H1 (cell line): ENCODE measurements around the gene TTI1. TPM values are rescaled to one million over a fixed set of nuclear protein-coding genes. Genes with fewer than 3 reads are reported as not detected.

Experiments used
- CTCF ChIA-PET: fragments of 300-600 bp; sonication (Branson Sonifier 250); formaldehyde crosslinking; loops from one replicate; lab custom pipeline; 2021; ENCODE audit not compliant: partially characterized antibody; lab: Charles Lee
- POLR2A ChIA-PET: fragments of 300-600 bp; sonication (Branson Sonifier 250); formaldehyde crosslinking; loops from one replicate; lab custom pipeline; 2021; ENCODE audit warnings: inconsistent platforms; ENCODE audit not compliant: partially characterized antibody; lab: Charles Lee
- DNase-seq, 2 experiments: peaks; one replicate each; pipeline versions ENCODE4 v3.0.0 to v3.0.0-alpha.2; 2010 to 2022; ENCODE audit warnings: low spot score in 2 of 2, low read depth in 1 of 2, mixed read lengths in 1 of 2
- FAIRE-seq: peaks from 2 replicates; lab custom pipeline; 2011; peaks lifted over from hg19 to GRCh38; lab: Jason Lieb, UNC
- H2AFZ ChIP-seq: 2 replicates; pipeline ENCODE4 v1.8.1; 2012; ENCODE audit warnings: low read length, inconsistent platforms
- H2AK5ac ChIP-seq: 2 replicates; pipeline ENCODE4 v1.6.1; 2013; ENCODE audit warnings: low read depth, low read length
- H2BK120ac ChIP-seq: replicated peaks from 2 replicates; pipeline ENCODE3; 2013; ENCODE audit warnings: low read depth, low read length, inconsistent platforms
- H2BK12ac ChIP-seq: 2 replicates; pipeline ENCODE4 v1.6.1; 2013; ENCODE audit warnings: low read depth, low read length
- H2BK15ac ChIP-seq: 2 replicates; pipeline ENCODE4 v1.6.1; 2013; ENCODE audit warnings: low read length
- H2BK20ac ChIP-seq: 2 replicates; pipeline ENCODE4 v1.6.1; 2013; ENCODE audit warnings: low read length
- H2BK5ac ChIP-seq: 2 replicates; pipeline ENCODE4 v1.6.1; 2013; ENCODE audit warnings: low read depth, low read length
- H3K14ac ChIP-seq: 2 replicates; pipeline ENCODE4 v1.6.1; 2013; ENCODE audit warnings: inconsistent platforms; ENCODE audit not compliant: insufficient read length
- H3K18ac ChIP-seq: 2 replicates; pipeline ENCODE4 v1.6.1; 2013; ENCODE audit warnings: low read length; ENCODE audit errors: extremely low read depth
- H3K23ac ChIP-seq: 2 replicates; pipeline ENCODE4 v1.6.1; 2013; ENCODE audit warnings: inconsistent platforms; ENCODE audit not compliant: insufficient read length
- H3K23me2 ChIP-seq: 2 replicates; pipeline ENCODE4 v1.6.1; 2013; ENCODE audit warnings: low read depth, low read length
- H3K27ac ChIP-seq: 2 replicates; pipeline ENCODE4 v1.6.1; 2011; ENCODE audit warnings: low read depth, low read length, inconsistent platforms
- H3K27me3 ChIP-seq, 4 experiments: replicated peaks in 1 of 4; 1 replicate in 1 of 4; 2 replicates in 3 of 4; pipeline versions ENCODE4 v1.6.1 to v1.8.1; 2011 to 2013; ENCODE audit warnings: low read length in 3 of 4, mild to moderate bottlenecking in 3 of 4, inconsistent platforms in 2 of 4, mixed read lengths in 2 of 4, moderate library complexity in 1 of 4; ENCODE audit not compliant: control insufficient read depth in 3 of 4, insufficient read depth in 3 of 4; ENCODE audit errors: extremely low read depth in 1 of 4
- H3K36me3 ChIP-seq, 4 experiments: 2 replicates each; pipeline versions ENCODE4 v1.6.1 to v1.8.1; 2011 to 2013; ENCODE audit warnings: mild to moderate bottlenecking in 4 of 4, low read length in 3 of 4, moderate library complexity in 2 of 4, control low read depth in 1 of 4, inconsistent platforms in 1 of 4; ENCODE audit not compliant: insufficient read depth in 4 of 4, control insufficient read depth in 2 of 4
- H3K4ac ChIP-seq: replicated peaks from 2 replicates; pipeline ENCODE3; 2013; ENCODE audit warnings: low read length, low read depth, mixed read lengths, inconsistent platforms; ENCODE audit not compliant: insufficient read length
- H3K4me1 ChIP-seq, 4 experiments: replicated peaks in 1 of 4; 1 replicate in 1 of 4; 2 replicates in 3 of 4; pipeline versions ENCODE4 v1.6.1 to v1.8.1; 2011 to 2013; ENCODE audit warnings: low read length in 3 of 4, inconsistent platforms in 2 of 4, mixed read lengths in 1 of 4; ENCODE audit not compliant: insufficient read depth in 4 of 4, control insufficient read depth in 3 of 4
- H3K4me2 ChIP-seq, 2 experiments: 2 replicates each; pipeline versions ENCODE4 v1.6.1 to v1.8.1; 2011 to 2013; ENCODE audit warnings: low read depth in 2 of 2, low read length in 2 of 2, control low read depth in 1 of 2, inconsistent platforms in 1 of 2, mild to moderate bottlenecking in 1 of 2; ENCODE audit not compliant: insufficient read depth in 1 of 2
- H3K4me3 ChIP-seq, 4 experiments: fragments of 200-600, 300-600 bp in 1 of 4; sonication (generic), shearing (Covaris generic), sonication (Bioruptor Twin) in 1 of 4; 2 replicates each; pipeline versions ENCODE4 v1.5.1 to v1.8.1; 2011 to 2016; ENCODE audit warnings: low read length in 4 of 4, low read depth in 3 of 4, control low read depth in 2 of 4, inconsistent platforms in 2 of 4, mild to moderate bottlenecking in 2 of 4, mixed read lengths in 1 of 4, moderate library complexity in 1 of 4; ENCODE audit not compliant: insufficient read depth in 2 of 4; ENCODE audit errors: extremely low read depth in 1 of 4
- H3K56ac ChIP-seq: replicated peaks from 2 replicates; pipeline ENCODE3; 2013; ENCODE audit warnings: low read depth, mild to moderate bottlenecking, mixed read lengths, low read length, inconsistent platforms; ENCODE audit not compliant: insufficient read length
- H3K79me1 ChIP-seq: 2 replicates; pipeline ENCODE4 v1.6.1; 2013; ENCODE audit warnings: low read depth, low read length, control low read depth
- H3K79me2 ChIP-seq, 2 experiments: 2 replicates each; pipeline versions ENCODE4 v1.6.1 to v1.8.1; 2012 to 2013; ENCODE audit warnings: low read length in 2 of 2, mild to moderate bottlenecking in 2 of 2, inconsistent platforms in 1 of 2; ENCODE audit not compliant: insufficient read depth in 2 of 2, control insufficient read depth in 1 of 2
- H3K9ac ChIP-seq, 4 experiments: replicated peaks in 1 of 4; 1 replicate in 1 of 4; 2 replicates in 3 of 4; pipeline versions ENCODE4 v1.6.1 to v1.8.1; 2011 to 2013; ENCODE audit warnings: low read depth in 3 of 4, low read length in 3 of 4, control low read depth in 2 of 4, mild to moderate bottlenecking in 2 of 4, moderate library complexity in 2 of 4, inconsistent platforms in 1 of 4; ENCODE audit errors: extremely low read depth in 1 of 4
- H3K9me3 ChIP-seq, 2 experiments: 2 replicates each; pipeline versions ENCODE4 v1.6.1 to v1.8.1; 2012 to 2013; ENCODE audit warnings: mild to moderate bottlenecking in 2 of 2, moderate library complexity in 2 of 2, control low read depth in 1 of 2, inconsistent platforms in 1 of 2, low read depth in 1 of 2, low read length in 1 of 2, mixed read lengths in 1 of 2; ENCODE audit not compliant: insufficient read depth in 2 of 2
- H4K20me1 ChIP-seq, 2 experiments: replicated peaks in 1 of 2; 2 replicates each; pipeline versions ENCODE3 to v1.8.1; 2011 to 2013; ENCODE audit warnings: inconsistent platforms in 2 of 2, low read length in 2 of 2, mild to moderate bottlenecking in 1 of 2; ENCODE audit not compliant: insufficient read depth in 2 of 2, control insufficient read depth in 1 of 2
- H4K5ac ChIP-seq: 2 replicates; pipeline ENCODE4 v1.6.1; 2013; ENCODE audit warnings: low read length, low read depth, mixed read lengths, inconsistent platforms; ENCODE audit not compliant: insufficient read length
- H4K8ac ChIP-seq: 2 replicates; pipeline ENCODE4 v1.8.0; 2013; ENCODE audit warnings: mild to moderate bottlenecking, moderate library complexity, low read length, inconsistent platforms; ENCODE audit not compliant: insufficient read depth; ENCODE audit errors: extremely low read depth
- H4K91ac ChIP-seq: replicated peaks from 2 replicates; pipeline ENCODE3; 2013; ENCODE audit warnings: low read length, mixed read lengths, inconsistent platforms; ENCODE audit not compliant: insufficient read length
- ASH2L ChIP-seq: fragments of 200-600, 300-600 bp; sonication (generic); IDR thresholded peaks from one replicate; pipeline ENCODE4 v1.7.1; 2017; ENCODE audit warnings: low read length
- BACH1 ChIP-seq: IDR thresholded peaks from 2 replicates; pipeline ENCODE4 v1.6.1; 2012; ENCODE audit warnings: low read length, improper control_type of control experiment
- CREB1 ChIP-seq: IDR thresholded peaks from 2 replicates; pipeline ENCODE4 v1.6.1; 2012; ENCODE audit warnings: inconsistent platforms
- MAFK ChIP-seq: IDR thresholded peaks from 2 replicates; pipeline ENCODE4 v1.6.1; 2012; ENCODE audit warnings: low read depth, mild to moderate bottlenecking, improper control_type of control experiment, low read length
- MAX ChIP-seq: IDR thresholded peaks from 2 replicates; pipeline ENCODE4 v1.6.1; 2012; ENCODE audit warnings: inconsistent platforms
- TEAD4 ChIP-seq: IDR thresholded peaks from 2 replicates; pipeline ENCODE4 v1.6.1; 2012; ENCODE audit warnings: low read depth, low read length, inconsistent platforms, mixed read lengths
- WGBS, 2 experiments: shearing (Covaris generic) in 1 of 2; methylation state at CpG; one replicate each; pipeline versions ENCODE4 v1.1.6 to v1.1.7; 2013 to 2015; ENCODE audit warnings: low lambda C conversion rate in 2 of 2, mixed read lengths in 2 of 2, inconsistent platforms in 1 of 2, low coverage in 1 of 2, missing lambda C conversion rate in 1 of 2; ENCODE audit not compliant: insufficient replicate concordance in 2 of 2, insufficient coverage in 1 of 2, insufficient read length in 1 of 2; ENCODE audit errors: extremely low coverage in 1 of 2, missing lambda C conversion rate in 1 of 2; 5-methylcytosine and 5-hydroxymethylcytosine counted together
- polyA plus RNA-seq, 7 experiments: library from polyadenylated mRNA; depleted of rRNA in 3 of 7; stranded (reverse) in 5 of 7; unstranded in 2 of 7; fragments of >200 nt in 5 of 7; fragments of 200-250 nt in 2 of 7; gene quantifications; 1 replicate in 5 of 7; 2 replicates in 1 of 7; 4 replicates in 1 of 7; pipeline versions ENCODE4 v1.2.1 to v1.2.3, GENCODE V29; 2011 to 2013; ENCODE audit warnings: missing spikeins in 2 of 7, mixed read lengths in 2 of 7
- total RNA-seq: library from RNA; stranded (reverse); fragmentation: NEBNext Ultra II Directional; extraction: Animal tissue kit (Norgen Biotek cat#: 25700); gene quantifications from 2 replicates; pipeline ENCODE4 v1.2.1, GENCODE V29; 2021

TTI1 gene
- total and polyA plus RNA-seq, 2 of the 8 experiments (the other 6 are each of a cell fraction or from before 2014, with no cell fraction given), result 34.1 to 47.0 TPM

- Histone ChIP-seq H3K4me2 (no peak overlapping the region), H4K20me1 (no peaks in the 10 kb centered on the region), H2AFZ (no peak overlapping the region), H3K4me1 (no peaks in the 10 kb centered on the region), H3K36me3 (no peaks in the 10 kb centered on the region), H2BK15ac (no peak overlapping the region), H3K9me3 (no peaks in the 10 kb centered on the region), H2BK5ac (no peak overlapping the region), H3K79me2 (no peaks in the 10 kb centered on the region), H3K9ac (no peak overlapping the region), H3K18ac (no peak overlapping the region), H3K14ac (no peak overlapping the region), H2BK120ac (no peak overlapping the region), H3K23ac (no peak overlapping the region), H3K56ac (no peak overlapping the region), H3K23me2 (no peaks in the 10 kb centered on the region), H4K8ac (no peak overlapping the region), H2BK12ac (no peak overlapping the region), H2BK20ac (no peak overlapping the region), H3K4ac (no peak overlapping the region), H3K79me1 (no peaks in the 10 kb centered on the region), H4K5ac (no peak overlapping the region), H2AK5ac (no peak overlapping the region), H4K91ac (no peak overlapping the region), H3K4me3 (no peak overlapping the region), H3K27me3 (no peaks in the 10 kb centered on the region), H3K27ac (no peak overlapping the region)
- FAIRE-seq (no peak), DNase-seq (peak in 1 of 2 experiments; percentile 29)
- TF ChIP-seq ASH2L (no peak), MAX (no peak), CREB1 (no peak), TEAD4 (no peak), MAFK (no peak), BACH1 (no peak)
- POLR2A ChIA-PET, result no interaction called here
- WGBS, 2 experiments, result 88% methylated on average over 5 of the region's 5 CpGs; no CpG with 5 or more reads in 1 of the 2 experiments
- CTCF ChIA-PET, result interaction anchor here (0.9 to 4.9 kb wide), 6 partner anchors 11 to 120 kb away, joined by 3 to 28 read pairs (median 3); partner anchors contain the start of gene VSTM2L
Observed at GRCh38 chr20:37954190-37954589, 79.1 kb downstream of the TTI1 start.
